ENCODE data around the gene DNAI2. TPM values are rescaled to one million over a fixed set of nuclear protein-coding genes. Genes with fewer than 3 reads are reported as not detected.

DNAI2 gene
- total RNA-seq, 1 donor from 2014 or later: not detected

DNA sequence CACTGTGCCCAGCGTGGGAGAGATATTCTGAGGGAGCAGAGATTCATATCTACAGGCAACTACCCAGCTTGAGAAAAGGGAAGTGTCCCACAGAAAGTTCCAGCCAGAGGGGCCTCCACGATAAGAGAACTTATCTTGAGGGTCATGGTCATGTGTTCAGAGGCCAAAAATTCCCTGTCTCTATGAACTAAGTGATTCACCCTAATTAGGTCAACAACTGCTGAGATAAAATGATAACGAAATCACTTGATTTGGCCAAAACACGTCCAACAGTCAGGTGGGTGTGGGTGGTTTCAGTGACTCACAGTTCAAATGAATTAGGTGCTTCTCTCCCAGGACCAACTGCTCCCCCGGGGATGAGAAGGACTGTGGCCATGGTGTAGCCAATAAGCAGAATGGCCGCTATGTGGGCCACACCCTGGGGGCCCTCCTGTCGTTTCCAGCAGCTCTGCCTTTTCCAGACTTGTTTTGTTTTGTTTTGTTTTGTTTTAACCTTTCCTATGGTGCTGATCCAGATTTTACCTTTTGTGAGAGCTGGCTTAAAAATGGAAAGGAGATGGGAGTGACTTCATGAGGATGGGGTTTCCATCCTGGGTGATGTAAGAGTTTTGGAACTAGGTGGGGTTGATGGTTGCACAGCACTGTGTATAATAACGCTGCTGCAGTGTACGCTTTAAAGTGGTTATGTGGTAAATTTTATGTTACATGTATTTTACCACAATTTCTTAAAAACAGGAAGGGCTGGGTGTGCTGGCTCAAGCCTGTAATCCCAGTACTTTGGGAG lies 8.7 kb downstream of the DNAI2 start:
- Histone ChIP-seq H3K9ac (ENCODE audit: low read depth in 1 of 3, low read length in 3 of 3) (no peak overlapping the region), H3K36me3 (ENCODE audit: control insufficient read depth in 3 of 3, insufficient read depth in 3 of 3, low read length in 3 of 3) (no peaks in the 10 kb centered on the region), H3K4me3 (ENCODE audit: low read length in 3 of 3) (no peak overlapping the region), H3K27ac (ENCODE audit: low read depth, low read length) (no peak overlapping the region), H3K27me3 (ENCODE audit: control insufficient read depth in 3 of 3, insufficient read depth in 3 of 3, low read length in 3 of 3) (peaks cover 0 to 15% (median 6%) of the 10 kb centered on the region in 3 donors), H3K4me1 (ENCODE audit: control insufficient read depth in 3 of 3, insufficient read depth in 3 of 3, low read length in 3 of 3) (no peaks in the 10 kb centered on the region), H3K9me3 (ENCODE audit: control insufficient read depth in 3 of 3, low read length in 3 of 3) (no peaks in the 10 kb centered on the region)

DNA sequence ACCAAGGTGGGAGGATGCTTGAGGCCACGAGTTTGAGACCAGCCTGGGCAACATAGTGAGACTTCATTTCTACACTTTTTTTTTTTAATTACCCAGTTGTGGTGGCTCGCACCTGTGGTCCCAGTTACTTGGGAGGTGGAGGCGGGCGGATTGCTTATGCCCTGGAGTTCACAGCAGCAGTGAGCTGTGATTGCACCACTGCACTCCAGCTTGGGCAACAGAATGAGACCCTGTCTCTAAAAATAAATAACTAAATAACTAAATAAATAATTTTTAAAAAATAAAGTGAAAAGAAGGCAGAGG lies 9.3 kb downstream of the DNAI2 start:
- Histone ChIP-seq H3K36me3 (ENCODE audit: control insufficient read depth in 3 of 3, insufficient read depth in 3 of 3, low read length in 3 of 3) (no peaks in the 10 kb centered on the region), H3K4me3 (ENCODE audit: low read length in 3 of 3) (no peak overlapping the region), H3K4me1 (ENCODE audit: control insufficient read depth in 3 of 3, insufficient read depth in 3 of 3, low read length in 3 of 3) (no peaks in the 10 kb centered on the region), H3K9ac (ENCODE audit: low read depth in 1 of 3, low read length in 3 of 3) (no peak overlapping the region), H3K27me3 (ENCODE audit: control insufficient read depth in 3 of 3, insufficient read depth in 3 of 3, low read length in 3 of 3) (peaks cover 0 to 15% (median 6%) of the 10 kb centered on the region in 3 donors), H3K9me3 (ENCODE audit: control insufficient read depth in 3 of 3, low read length in 3 of 3) (no peaks in the 10 kb centered on the region), H3K27ac (ENCODE audit: low read depth, low read length) (no peak overlapping the region)

GRCh38 chr17:74287031-74287602 lies 13.1 kb downstream of the DNAI2 start:
- peaks cover 0 to 6% (median 0%) of the 10 kb centered on the region in 3 donors for H3K4me1 ChIP-seq (ENCODE audit: control insufficient read depth in 3 of 3, insufficient read depth in 3 of 3, low read length in 3 of 3)
- H3K9me3 ChIP-seq (ENCODE audit: control insufficient read depth in 3 of 3, low read length in 3 of 3): no peaks in the 10 kb centered on the region
- no peaks in the 10 kb centered on the region for H3K36me3 ChIP-seq (ENCODE audit: control insufficient read depth in 3 of 3, insufficient read depth in 3 of 3, low read length in 3 of 3)
- H3K9ac ChIP-seq (ENCODE audit: low read depth in 1 of 3, low read length in 3 of 3): no peak overlapping the region
- H3K27ac ChIP-seq (ENCODE audit: low read depth, low read length): no peak overlapping the region
- no peak overlapping the region for H3K4me3 ChIP-seq (ENCODE audit: low read length in 3 of 3)
- H3K27me3 ChIP-seq (ENCODE audit: control insufficient read depth in 3 of 3, insufficient read depth in 3 of 3, low read length in 3 of 3): peaks cover 0 to 7% (median 6%) of the 10 kb centered on the region in 3 donors

- H3K9ac ChIP-seq (ENCODE audit: low read depth in 1 of 3, low read length in 3 of 3): no peak overlapping the region
- H3K36me3 ChIP-seq (ENCODE audit: control insufficient read depth in 3 of 3, insufficient read depth in 3 of 3, low read length in 3 of 3): no peaks in the 10 kb centered on the region
- H3K4me1 ChIP-seq (ENCODE audit: control insufficient read depth in 3 of 3, insufficient read depth in 3 of 3, low read length in 3 of 3): peaks cover 0 to 6% (median 0%) of the 10 kb centered on the region in 3 donors
- H3K4me3 ChIP-seq (ENCODE audit: low read length in 3 of 3): no peak overlapping the region
- peaks cover 0 to 7% (median 6%) of the 10 kb centered on the region in 3 donors for H3K27me3 ChIP-seq (ENCODE audit: control insufficient read depth in 3 of 3, insufficient read depth in 3 of 3, low read length in 3 of 3)
- H3K27ac ChIP-seq (ENCODE audit: low read depth, low read length): no peak overlapping the region
- no peaks in the 10 kb centered on the region for H3K9me3 ChIP-seq (ENCODE audit: control insufficient read depth in 3 of 3, low read length in 3 of 3)
Observed at GRCh38 chr17:74288785-74289184, 14.8 kb downstream of the DNAI2 start.

DNA sequence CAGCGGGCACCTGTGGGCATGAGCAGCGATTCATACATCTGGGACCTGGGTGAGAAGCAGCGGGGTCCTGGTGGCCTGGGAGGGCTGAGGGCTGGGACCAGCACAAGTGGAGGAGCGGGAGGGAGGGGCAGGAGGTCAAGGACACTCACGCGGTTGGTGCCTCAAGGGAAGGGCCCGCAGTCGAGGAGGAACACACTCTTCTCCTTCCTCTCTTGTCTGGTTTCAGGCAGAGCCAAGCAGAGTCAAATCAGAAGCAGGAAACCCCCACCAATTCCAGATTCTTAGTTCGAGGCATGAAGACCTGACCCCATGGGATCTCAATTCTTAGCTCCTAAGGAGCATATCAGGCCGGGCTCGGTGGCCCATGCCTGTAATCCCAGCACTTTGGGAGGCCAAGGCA lies 15.7 kb downstream of the DNAI2 start:
- no peak overlapping the region for H3K9ac ChIP-seq (ENCODE audit: low read depth in 1 of 3, low read length in 3 of 3)
- no peak overlapping the region for H3K4me3 ChIP-seq (ENCODE audit: low read length in 3 of 3)
- no peak overlapping the region for H3K27ac ChIP-seq (ENCODE audit: low read depth, low read length)
- peaks cover 0 to 6% (median 5%) of the 10 kb centered on the region in 3 donors for H3K27me3 ChIP-seq (ENCODE audit: control insufficient read depth in 3 of 3, insufficient read depth in 3 of 3, low read length in 3 of 3)
- no peaks in the 10 kb centered on the region for H3K9me3 ChIP-seq (ENCODE audit: control insufficient read depth in 3 of 3, low read length in 3 of 3)
- peaks cover 0 to 6% (median 0%) of the 10 kb centered on the region in 3 donors for H3K4me1 ChIP-seq (ENCODE audit: control insufficient read depth in 3 of 3, insufficient read depth in 3 of 3, low read length in 3 of 3)
- H3K36me3 ChIP-seq (ENCODE audit: control insufficient read depth in 3 of 3, insufficient read depth in 3 of 3, low read length in 3 of 3): no peaks in the 10 kb centered on the region

DNA sequence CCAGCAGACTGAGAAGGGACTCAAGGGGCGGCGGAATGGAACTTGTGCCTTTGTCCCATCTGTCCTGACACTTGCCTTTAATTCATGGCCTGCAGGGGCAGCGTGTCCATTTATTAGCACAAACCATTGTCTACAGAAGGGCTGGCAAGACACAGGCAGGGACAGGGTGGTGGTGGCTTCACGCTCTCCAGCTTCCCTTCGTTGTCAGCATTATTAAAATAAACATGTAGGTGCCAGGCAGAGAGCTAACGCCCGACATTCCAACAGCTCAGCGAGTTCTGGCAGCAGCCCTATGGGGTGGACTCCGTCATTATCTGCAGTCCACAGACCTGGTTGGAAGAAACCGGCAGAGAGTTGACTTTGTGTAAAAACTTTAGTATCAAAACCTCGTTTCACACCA lies 16.3 kb downstream of the DNAI2 start:
- no peaks in the 10 kb centered on the region for H3K9me3 ChIP-seq (ENCODE audit: control insufficient read depth in 3 of 3, low read length in 3 of 3)
- peaks cover 0 to 6% (median 0%) of the 10 kb centered on the region in 3 donors for H3K4me1 ChIP-seq (ENCODE audit: control insufficient read depth in 3 of 3, insufficient read depth in 3 of 3, low read length in 3 of 3)
- H3K9ac ChIP-seq (ENCODE audit: low read depth in 1 of 3, low read length in 3 of 3): no peak overlapping the region
- H3K27me3 ChIP-seq (ENCODE audit: control insufficient read depth in 3 of 3, insufficient read depth in 3 of 3, low read length in 3 of 3): no peaks in the 10 kb centered on the region
- no peaks in the 10 kb centered on the region for H3K36me3 ChIP-seq (ENCODE audit: control insufficient read depth in 3 of 3, insufficient read depth in 3 of 3, low read length in 3 of 3)
- H3K27ac ChIP-seq (ENCODE audit: low read depth, low read length): no peak overlapping the region
- H3K4me3 ChIP-seq (ENCODE audit: low read length in 3 of 3): no peak overlapping the region

DNA sequence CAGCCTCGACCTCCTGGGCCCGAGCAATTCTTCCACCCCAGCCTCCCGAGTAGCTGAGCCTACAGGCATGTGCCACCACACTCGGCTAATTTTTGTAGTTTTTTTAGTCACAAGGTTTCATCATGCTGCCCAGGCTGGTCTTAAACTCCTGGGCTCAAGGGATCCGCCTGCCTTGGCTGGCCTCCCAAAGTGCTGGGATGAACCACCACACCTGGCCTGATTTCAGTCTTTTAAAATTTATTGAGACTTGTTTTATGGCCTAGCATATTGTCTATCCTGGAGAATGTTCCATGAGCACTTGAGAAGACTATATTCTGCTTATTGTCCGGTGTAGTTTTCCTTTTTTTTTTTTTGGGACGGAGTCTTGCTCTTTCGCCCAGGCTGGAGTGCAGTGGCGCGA lies 18.5 kb downstream of the DNAI2 start:
- Histone ChIP-seq H3K4me1 (ENCODE audit: control insufficient read depth in 3 of 3, insufficient read depth in 3 of 3, low read length in 3 of 3) (peaks cover 0 to 6% (median 4%) of the 10 kb centered on the region in 3 donors), H3K27me3 (ENCODE audit: control insufficient read depth in 3 of 3, insufficient read depth in 3 of 3, low read length in 3 of 3) (no peaks in the 10 kb centered on the region), H3K36me3 (ENCODE audit: control insufficient read depth in 3 of 3, insufficient read depth in 3 of 3, low read length in 3 of 3) (no peaks in the 10 kb centered on the region), H3K9me3 (ENCODE audit: control insufficient read depth in 3 of 3, low read length in 3 of 3) (no peaks in the 10 kb centered on the region), H3K9ac (ENCODE audit: low read depth in 1 of 3, low read length in 3 of 3) (no peak overlapping the region), H3K27ac (ENCODE audit: low read depth, low read length) (no peak overlapping the region), H3K4me3 (ENCODE audit: low read length in 3 of 3) (no peak overlapping the region)

DNA sequence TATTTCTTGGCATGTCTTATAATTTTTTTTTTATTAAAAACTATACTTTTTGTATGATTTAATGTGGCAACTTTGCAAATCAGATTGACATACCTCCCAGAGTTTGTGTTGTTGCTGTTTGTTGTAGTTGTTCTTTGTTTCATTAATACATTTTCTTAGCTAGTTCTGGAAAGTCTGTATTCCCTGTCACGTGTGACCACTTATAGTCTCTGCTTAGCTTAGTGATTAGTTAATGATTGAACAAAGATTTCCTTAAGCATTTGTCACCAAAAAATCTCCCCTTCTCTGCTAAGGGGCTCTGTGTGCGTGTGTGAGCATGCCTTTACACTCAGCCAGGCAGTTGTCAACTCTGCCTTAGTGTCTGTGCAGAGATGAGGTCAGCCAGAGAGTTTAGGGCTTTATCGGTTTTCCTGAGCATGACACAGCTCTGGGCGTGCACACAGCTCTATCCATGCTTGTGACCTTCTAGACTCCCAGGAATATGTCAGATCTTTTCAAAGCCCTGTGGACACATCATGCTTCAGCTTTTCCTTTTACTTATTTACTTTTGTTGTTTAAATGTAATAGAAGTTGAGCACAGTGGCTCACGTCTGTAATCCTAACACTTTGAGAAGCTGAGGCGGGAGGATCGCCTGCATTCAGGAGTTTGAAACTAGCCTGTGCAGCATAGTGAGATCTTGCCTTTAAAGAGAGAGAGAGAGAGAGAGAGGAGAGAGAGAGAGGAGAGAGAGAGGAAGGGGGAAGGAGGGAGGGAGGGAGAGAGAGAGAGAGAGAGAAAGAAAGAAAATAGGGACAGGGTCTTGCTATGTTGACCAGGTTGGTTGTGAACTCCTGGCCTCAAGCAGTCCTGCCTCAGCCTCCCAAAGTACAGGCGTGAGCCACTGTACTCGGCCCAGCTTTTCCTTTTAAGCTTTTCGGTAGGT lies 21.9 kb downstream of the DNAI2 start:
- Histone ChIP-seq H3K4me3 (ENCODE audit: low read length in 3 of 3) (no peak overlapping the region), H3K4me1 (ENCODE audit: control insufficient read depth in 3 of 3, insufficient read depth in 3 of 3, low read length in 3 of 3) (peaks cover 0 to 4% (median 0%) of the 10 kb centered on the region in 3 donors), H3K36me3 (ENCODE audit: control insufficient read depth in 3 of 3, insufficient read depth in 3 of 3, low read length in 3 of 3) (no peaks in the 10 kb centered on the region), H3K27ac (ENCODE audit: low read depth, low read length) (no peak overlapping the region), H3K9me3 (ENCODE audit: control insufficient read depth in 3 of 3, low read length in 3 of 3) (no peaks in the 10 kb centered on the region), H3K9ac (ENCODE audit: low read depth in 1 of 3, low read length in 3 of 3) (peak overlapping the region in 1 of 3 donors; percentile 8), H3K27me3 (ENCODE audit: control insufficient read depth in 3 of 3, insufficient read depth in 3 of 3, low read length in 3 of 3) (peaks cover 0 to 6% (median 0%) of the 10 kb centered on the region in 3 donors)

- H3K9me3 ChIP-seq (ENCODE audit: control insufficient read depth in 3 of 3, low read length in 3 of 3): no peaks in the 10 kb centered on the region
- no peak overlapping the region for H3K27ac ChIP-seq (ENCODE audit: low read depth, low read length)
- peak overlapping the region in 1 of 3 donors; percentile 8 for H3K9ac ChIP-seq (ENCODE audit: low read depth in 1 of 3, low read length in 3 of 3)
- H3K4me3 ChIP-seq (ENCODE audit: low read length in 3 of 3): no peak overlapping the region
- H3K27me3 ChIP-seq (ENCODE audit: control insufficient read depth in 3 of 3, insufficient read depth in 3 of 3, low read length in 3 of 3): peaks cover 0 to 8% (median 0%) of the 10 kb centered on the region in 3 donors
- no peaks in the 10 kb centered on the region for H3K36me3 ChIP-seq (ENCODE audit: control insufficient read depth in 3 of 3, insufficient read depth in 3 of 3, low read length in 3 of 3)
- peaks cover 0 to 10% (median 0%) of the 10 kb centered on the region in 3 donors for H3K4me1 ChIP-seq (ENCODE audit: control insufficient read depth in 3 of 3, insufficient read depth in 3 of 3, low read length in 3 of 3)
Observed at GRCh38 chr17:74296548-74296936, 22.5 kb downstream of the DNAI2 start.
